ENCODE measurements around the gene EME2. TPM values are rescaled to one million over a fixed set of nuclear protein-coding genes. Genes with fewer than 3 reads are reported as not detected.

EME2 gene
- total RNA-seq, 1 experiment from 2014 or later = 36.3 TPM

GRCh38 chr16:1762879-1763520 lies 9.6 kb upstream of the EME2 start:
- Histone ChIP-seq H3K9ac (ENCODE audit: low read length) (no peak overlapping the region), H4K20me1 (ENCODE audit: insufficient read depth) (no peaks in the 10 kb centered on the region), H3K36me3 (ENCODE audit: control insufficient read depth in 1 of 2, insufficient read depth in 2 of 2, low read length in 2 of 2) (peaks cover 5 to 13% of the 10 kb centered on the region in 2 experiments; a peak in 2 of 4 replicates), H2AFZ (ENCODE audit: low read depth, low read length, poor library complexity, severe bottlenecking) (no peak overlapping the region), H3K27me3 (ENCODE audit: insufficient read depth, low read length) (no peaks in the 10 kb centered on the region), H3K79me2 (ENCODE audit: insufficient read depth, low read length) (no peaks in the 10 kb centered on the region), H3K9me2 (ENCODE audit: insufficient read depth) (no peaks in the 10 kb centered on the region), H3K4me2 (ENCODE audit: low read length) (no peak overlapping the region), H3K4me3 (replicated peaks in 1 of 2; ENCODE audit: low read depth in 1 of 2, low read length in 2 of 2) (no peak overlapping the region), H3K4me1 (ENCODE audit: control insufficient read depth in 1 of 2, insufficient read depth in 2 of 2, low read length in 2 of 2) (peaks cover 8 to 15% of the 10 kb centered on the region in 2 experiments; a peak in 3 of 4 replicates), H3K27ac (ENCODE audit: low read depth, low read length) (peak overlapping the region; percentile 43; the same call in 1 of the 2 replicates), H3K9me3 (ENCODE audit: control insufficient read depth in 1 of 2, insufficient read depth in 1 of 2, low read depth in 1 of 2, low read length in 2 of 2) (no peaks in the 10 kb centered on the region)
- ATAC-seq (peak; percentile 8), DNase-seq (ENCODE audit: low read depth, low spot score) (no peak)
- RAD21 ChIA-PET (ENCODE audit: low non-redundant PET in 1 of 2, low total read pairs in 2 of 2, uncharacterized antibody in 2 of 2, unreplicated experiment in 2 of 2) = no interaction called here
- no TSS peak for BruUV-seq (replicated peaks)
- POLR2A ChIA-PET = no interaction called here
- CTCF ChIA-PET = no interaction called here
- TF ChIP-seq POLR2A (IDR thresholded peaks at IDR 0.05; ENCODE audit: borderline replicate concordance, extremely low read depth, insufficient read depth, insufficient read length) (no peak), MAX (IDR thresholded peaks at IDR 0.05) (no peak), ZFX (IDR thresholded peaks at IDR 0.05) (no peak), CEBPB (IDR thresholded peaks at IDR 0.05; ENCODE audit: low read depth) (no peak), TCF7L2 (IDR thresholded peaks at IDR 0.05; ENCODE audit: borderline replicate concordance, extremely low read depth, insufficient read depth, insufficient read length) (no peak), YY1 (IDR thresholded peaks at IDR 0.05; ENCODE audit: extremely low read depth, insufficient replicate concordance, low read depth, low read length) (no peak), CTCF (IDR thresholded peaks at IDR 0.05 in 2 of 3, conservative IDR thresholded peaks at IDR 0.05 in 1 of 3; ENCODE audit: borderline replicate concordance in 1 of 3, insufficient read depth in 1 of 3, low read depth in 2 of 3, low read length in 2 of 3) (no peak), CBX3 (IDR thresholded peaks at IDR 0.05; ENCODE audit: low read depth) (no peak), ELF1 (IDR thresholded peaks at IDR 0.05; ENCODE audit: borderline replicate concordance, low read depth) (no peak), SRF (IDR thresholded peaks at IDR 0.05; ENCODE audit: low read depth) (no peak), EGR1 (IDR thresholded peaks at IDR 0.05; ENCODE audit: low read depth) (no peak), POLR2AphosphoS5 (IDR thresholded peaks at IDR 0.05; ENCODE audit: low read depth, low read length) (no peak), ZBTB33 (IDR thresholded peaks at IDR 0.05; ENCODE audit: extremely low read depth, insufficient replicate concordance, low read length) (no peak), SIN3A (IDR thresholded peaks at IDR 0.05; ENCODE audit: low read depth) (no peak), FOSL1 (IDR thresholded peaks at IDR 0.05; ENCODE audit: low read depth) (no peak), JUND (IDR thresholded peaks at IDR 0.05) (no peak), ZNF274 (IDR thresholded peaks at IDR 0.05; ENCODE audit: low read depth, low read length) (no peak), EZH2 (IDR thresholded peaks at IDR 0.05) (no peak), EZH2phosphoT487 (IDR thresholded peaks at IDR 0.05; ENCODE audit: borderline replicate concordance) (no peak), REST (IDR thresholded peaks at IDR 0.05; ENCODE audit: low read depth) (no peak)
- intact Hi-C loops (cut with micrococcal nuclease) = no loop called here
